ENCODE measurements around the gene MYO18B. TPM values are rescaled to one million over a fixed set of nuclear protein-coding genes. Genes with fewer than 3 reads are reported as not detected.

The MYO18B gene
- total RNA-seq, 1 donor from 2014 or later, result 12.0 TPM

DNA sequence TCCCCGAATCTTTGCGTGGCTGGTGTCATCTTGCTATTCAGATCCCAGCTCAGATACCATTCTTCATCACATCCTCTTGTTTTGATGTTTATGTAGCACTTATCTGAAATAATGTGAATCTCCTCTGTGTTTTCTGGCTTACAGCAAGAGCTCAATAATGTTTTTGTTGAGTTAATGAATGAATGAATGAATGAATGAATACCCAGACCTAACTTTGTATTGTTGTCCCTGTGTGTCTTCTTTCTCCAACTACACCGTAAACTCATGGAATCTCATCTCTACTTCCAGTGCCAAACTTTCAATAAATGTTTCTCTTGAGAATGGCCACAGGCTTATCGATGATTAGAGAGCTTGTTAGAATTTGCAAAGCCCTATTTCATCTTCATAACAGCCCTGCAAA, 110.2 kb downstream of the MYO18B start:
- Histone ChIP-seq H3K27ac (no peak overlapping the region), H3K4me3 (no peak overlapping the region), H3K9me3 (no peaks in the 10 kb centered on the region), H3K27me3 (no peaks in the 10 kb centered on the region), H3K4me1 (no peaks in the 10 kb centered on the region), H3K36me3 (peaks cover 0 to 45% of the 10 kb centered on the region in 2 donors)
- DNase-seq (ENCODE audit: low spot score in 2 of 2), result no peak
- intact Hi-C loops (cut with DNase I), result no loop called here
- TF ChIP-seq, protein P1, sequence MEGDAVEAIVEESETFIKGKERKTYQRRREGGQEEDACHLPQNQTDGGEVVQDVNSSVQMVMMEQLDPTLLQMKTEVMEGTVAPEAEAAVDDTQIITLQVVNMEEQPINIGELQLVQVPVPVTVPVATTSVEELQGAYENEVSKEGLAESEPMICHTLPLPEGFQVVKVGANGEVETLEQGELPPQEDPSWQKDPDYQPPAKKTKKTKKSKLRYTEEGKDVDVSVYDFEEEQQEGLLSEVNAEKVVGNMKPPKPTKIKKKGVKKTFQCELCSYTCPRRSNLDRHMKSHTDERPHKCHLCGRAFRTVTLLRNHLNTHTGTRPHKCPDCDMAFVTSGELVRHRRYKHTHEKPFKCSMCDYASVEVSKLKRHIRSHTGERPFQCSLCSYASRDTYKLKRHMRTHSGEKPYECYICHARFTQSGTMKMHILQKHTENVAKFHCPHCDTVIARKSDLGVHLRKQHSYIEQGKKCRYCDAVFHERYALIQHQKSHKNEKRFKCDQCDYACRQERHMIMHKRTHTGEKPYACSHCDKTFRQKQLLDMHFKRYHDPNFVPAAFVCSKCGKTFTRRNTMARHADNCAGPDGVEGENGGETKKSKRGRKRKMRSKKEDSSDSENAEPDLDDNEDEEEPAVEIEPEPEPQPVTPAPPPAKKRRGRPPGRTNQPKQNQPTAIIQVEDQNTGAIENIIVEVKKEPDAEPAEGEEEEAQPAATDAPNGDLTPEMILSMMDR (IDR thresholded peaks at IDR 0.05), result no peak

DNA sequence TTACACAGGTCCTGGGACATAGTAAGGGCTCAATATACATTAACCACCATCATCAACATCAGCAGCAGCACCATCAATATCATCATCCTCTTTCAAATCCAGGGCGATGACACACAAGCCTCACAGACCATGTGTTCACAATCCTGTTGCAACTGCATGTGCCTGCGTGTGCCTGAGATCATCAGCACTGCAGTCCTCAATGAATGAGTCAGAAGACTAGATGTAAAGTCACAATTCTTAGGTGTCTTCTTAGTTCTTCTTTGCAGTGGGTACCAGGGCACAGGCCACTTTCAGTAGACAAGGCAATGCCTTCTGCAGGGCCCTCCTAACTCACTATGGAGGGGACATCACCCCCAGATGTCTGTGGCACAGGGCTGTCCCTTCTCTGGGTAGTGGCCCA, 111.1 kb downstream of the MYO18B start:
- TF ChIP-seq, protein P1 (IDR thresholded peaks at IDR 0.05), result no peak
- Histone ChIP-seq H3K4me3 (no peak overlapping the region), H3K36me3 (peaks cover 0 to 45% of the 10 kb centered on the region in 2 donors), H3K27me3 (no peaks in the 10 kb centered on the region), H3K9me3 (no peaks in the 10 kb centered on the region), H3K4me1 (no peaks in the 10 kb centered on the region), H3K27ac (no peak overlapping the region)
- no peak for DNase-seq (ENCODE audit: low spot score in 2 of 2)
- intact Hi-C loops (cut with DNase I), result no loop called here

DNA sequence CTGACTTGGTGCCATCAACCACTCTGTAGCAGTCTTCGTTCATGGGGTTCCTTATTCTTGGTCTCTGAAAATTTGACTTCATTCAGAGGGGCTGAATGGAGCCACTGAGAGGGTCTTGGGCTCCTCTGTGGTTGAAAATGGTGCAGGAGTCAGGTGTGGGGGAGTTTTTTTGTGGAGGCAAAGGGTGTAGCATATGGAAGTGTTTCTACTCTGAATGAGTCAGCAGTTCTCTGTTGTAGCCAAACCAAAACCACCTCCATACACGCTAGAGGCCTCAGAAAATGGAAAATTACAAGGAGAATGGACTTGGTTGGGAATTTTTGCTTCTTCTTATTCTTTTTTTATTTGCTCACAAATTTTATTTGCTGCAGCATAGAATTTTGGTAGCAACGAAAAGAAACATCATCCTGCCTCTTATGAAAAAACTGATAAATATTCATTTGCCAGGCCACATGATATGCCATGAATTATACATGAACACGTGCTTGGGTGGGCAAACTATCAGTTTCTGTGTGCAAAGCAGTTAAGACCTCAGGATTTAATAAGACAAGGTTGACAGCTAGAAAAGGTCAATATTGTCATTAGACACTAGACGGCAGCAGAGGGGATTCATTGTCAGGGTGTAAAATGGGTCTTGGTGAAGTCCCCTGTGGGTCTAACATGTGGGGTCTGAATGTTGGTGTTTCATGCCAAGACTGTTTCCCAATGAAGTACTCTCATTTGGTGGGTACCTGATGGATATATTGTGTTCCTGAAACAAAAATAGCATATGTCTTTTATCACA, 111.7 kb downstream of the MYO18B start:
- H3K4me3 ChIP-seq, result no peak overlapping the region
- H3K4me1 ChIP-seq, result no peaks in the 10 kb centered on the region
- H3K36me3 ChIP-seq, result peaks cover 0 to 50% of the 10 kb centered on the region in 2 donors
- intact Hi-C loops (cut with DNase I), result no loop called here
- TF ChIP-seq, protein P1 (IDR thresholded peaks at IDR 0.05), result no peak
- no peaks in the 10 kb centered on the region for H3K27me3 ChIP-seq
- DNase-seq (ENCODE audit: low spot score in 2 of 2), result no peak
- no peak overlapping the region for H3K27ac ChIP-seq
- H3K9me3 ChIP-seq, result no peaks in the 10 kb centered on the region

DNA sequence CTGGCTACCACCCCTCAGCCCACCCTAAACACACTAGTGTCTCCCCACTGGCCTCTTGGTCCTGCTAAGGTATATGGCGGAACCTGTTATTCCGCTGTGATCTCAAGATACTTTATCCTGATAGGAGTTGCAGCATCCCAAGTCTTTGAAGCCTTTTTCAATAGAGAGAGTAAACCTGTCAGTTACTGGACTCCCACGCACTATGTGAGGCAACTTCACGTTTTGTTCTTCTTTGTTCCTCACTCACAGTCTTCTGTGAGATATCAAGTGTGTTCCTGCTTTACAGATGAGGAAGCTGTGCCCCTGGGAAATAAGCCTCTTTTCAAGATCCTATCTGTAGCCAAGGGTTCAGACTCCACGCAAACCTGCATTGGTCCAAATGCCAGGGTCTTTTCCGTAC, 127.8 kb downstream of the MYO18B start:
- Histone ChIP-seq H3K36me3 (peaks cover 0 to 36% of the 10 kb centered on the region in 2 donors), H3K9me3 (no peaks in the 10 kb centered on the region), H3K4me3 (no peak overlapping the region), H3K27me3 (no peaks in the 10 kb centered on the region), H3K27ac (no peak overlapping the region), H3K4me1 (no peaks in the 10 kb centered on the region)
- DNase-seq (ENCODE audit: low spot score in 2 of 2), result no peak
- TF ChIP-seq, protein P1 (IDR thresholded peaks at IDR 0.05), result no peak
- intact Hi-C loops (cut with DNase I), result no loop called here

DNA sequence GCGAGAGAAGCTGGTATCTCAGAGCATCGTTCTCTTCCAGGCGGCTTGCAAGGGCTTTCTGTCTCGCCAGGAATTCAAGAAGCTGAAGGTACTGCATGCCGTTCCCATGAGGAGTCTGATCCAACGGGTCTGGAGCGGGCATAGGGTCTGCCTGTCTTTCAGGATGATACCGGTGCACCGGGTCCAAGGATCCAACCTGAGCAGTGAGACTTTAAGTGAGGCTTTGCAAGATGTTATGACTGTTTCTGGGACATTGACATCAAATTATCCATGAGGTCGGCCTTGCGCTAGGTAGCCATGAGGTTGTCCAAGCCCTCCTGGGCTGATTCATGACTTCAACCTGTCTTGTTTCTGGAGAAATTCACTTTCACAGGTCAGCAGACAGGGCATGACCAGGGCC, 132.3 kb downstream of the MYO18B start:
- H3K27ac ChIP-seq, result no peak overlapping the region
- no peaks in the 10 kb centered on the region for H3K4me1 ChIP-seq
- no peak for DNase-seq (ENCODE audit: low spot score in 2 of 2)
- no peak overlapping the region for H3K4me3 ChIP-seq
- intact Hi-C loops (cut with DNase I), result no loop called here
- no peaks in the 10 kb centered on the region for H3K27me3 ChIP-seq
- H3K36me3 ChIP-seq, result peaks cover 0 to 54% of the 10 kb centered on the region in 2 donors
- H3K9me3 ChIP-seq, result no peaks in the 10 kb centered on the region
- TF ChIP-seq, protein P1 (IDR thresholded peaks at IDR 0.05), result no peak

All from ascending aorta (tissue), 2 donors.